AG04449 (cell line): Measurements from ENCODE around the gene TRPV3.

ENCODE experiments used
- CTCF ChIA-PET: fragments of 350-600 bp; formaldehyde crosslinking; extraction: SDS; loops from one replicate; lab custom pipeline; 2021; ENCODE audit warnings: antibody characterized with exemption; lab: Yijun Ruan, JAX
- POLR2A ChIA-PET: fragments of 400-600, 350-600 bp; formaldehyde crosslinking; extraction: SDS; loops from one replicate; lab custom pipeline; 2020; ENCODE audit warnings: antibody characterized with exemption, inconsistent platforms; lab: Yijun Ruan, JAX
- DNase-seq: peaks from one replicate; pipeline ENCODE4 v3.0.0-alpha.2; 2010; ENCODE audit warnings: low read depth, low spot score
- H3K4me3 ChIP-seq: 2 replicates; pipeline ENCODE4 v1.5.1; 2011; ENCODE audit warnings: low read depth, mild to moderate bottlenecking, control low read depth, low read length
- TF ChIP-seq, protein P1 (sequence below): IDR thresholded peaks from one replicate; pipeline ENCODE4 v1.5.1; 2011; ENCODE audit warnings: mild to moderate bottlenecking, moderate library complexity, low read length, control low read depth, inconsistent platforms; ENCODE audit not compliant: insufficient read depth; ENCODE audit errors: missing control alignments

TRPV3 gene

DNA sequence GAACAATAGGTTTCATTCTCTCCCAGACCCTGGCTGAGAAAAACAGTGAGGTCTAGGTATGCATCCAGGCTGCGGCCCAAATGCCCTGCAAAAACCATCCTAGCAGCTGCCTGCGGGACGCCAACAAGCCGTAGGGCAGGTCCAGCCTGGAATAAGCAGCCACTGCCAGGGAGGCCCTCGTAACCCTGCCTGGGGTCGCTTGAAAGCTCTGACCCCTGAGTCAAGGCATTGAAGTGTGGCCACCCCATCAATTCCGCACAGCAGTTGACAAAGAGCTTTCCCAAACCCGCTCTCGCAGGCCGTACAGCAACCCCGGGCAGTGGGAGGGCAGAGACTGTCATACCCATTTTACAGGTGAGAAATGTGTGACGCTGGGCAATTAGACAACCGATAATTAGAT, 40.5 kb upstream of the TRPV3 start:
- ChIA-PET POLR2A (no interaction called here), CTCF (interaction anchor here (1.6 kb wide), 1 partner anchor 13 kb away, joined by 5 read pairs; no protein-coding TSS in a partner anchor)
- DNase-seq: no peak
- TF ChIP-seq, protein P1, sequence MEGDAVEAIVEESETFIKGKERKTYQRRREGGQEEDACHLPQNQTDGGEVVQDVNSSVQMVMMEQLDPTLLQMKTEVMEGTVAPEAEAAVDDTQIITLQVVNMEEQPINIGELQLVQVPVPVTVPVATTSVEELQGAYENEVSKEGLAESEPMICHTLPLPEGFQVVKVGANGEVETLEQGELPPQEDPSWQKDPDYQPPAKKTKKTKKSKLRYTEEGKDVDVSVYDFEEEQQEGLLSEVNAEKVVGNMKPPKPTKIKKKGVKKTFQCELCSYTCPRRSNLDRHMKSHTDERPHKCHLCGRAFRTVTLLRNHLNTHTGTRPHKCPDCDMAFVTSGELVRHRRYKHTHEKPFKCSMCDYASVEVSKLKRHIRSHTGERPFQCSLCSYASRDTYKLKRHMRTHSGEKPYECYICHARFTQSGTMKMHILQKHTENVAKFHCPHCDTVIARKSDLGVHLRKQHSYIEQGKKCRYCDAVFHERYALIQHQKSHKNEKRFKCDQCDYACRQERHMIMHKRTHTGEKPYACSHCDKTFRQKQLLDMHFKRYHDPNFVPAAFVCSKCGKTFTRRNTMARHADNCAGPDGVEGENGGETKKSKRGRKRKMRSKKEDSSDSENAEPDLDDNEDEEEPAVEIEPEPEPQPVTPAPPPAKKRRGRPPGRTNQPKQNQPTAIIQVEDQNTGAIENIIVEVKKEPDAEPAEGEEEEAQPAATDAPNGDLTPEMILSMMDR: no peak
- no peak overlapping the region for H3K4me3 ChIP-seq

DNA sequence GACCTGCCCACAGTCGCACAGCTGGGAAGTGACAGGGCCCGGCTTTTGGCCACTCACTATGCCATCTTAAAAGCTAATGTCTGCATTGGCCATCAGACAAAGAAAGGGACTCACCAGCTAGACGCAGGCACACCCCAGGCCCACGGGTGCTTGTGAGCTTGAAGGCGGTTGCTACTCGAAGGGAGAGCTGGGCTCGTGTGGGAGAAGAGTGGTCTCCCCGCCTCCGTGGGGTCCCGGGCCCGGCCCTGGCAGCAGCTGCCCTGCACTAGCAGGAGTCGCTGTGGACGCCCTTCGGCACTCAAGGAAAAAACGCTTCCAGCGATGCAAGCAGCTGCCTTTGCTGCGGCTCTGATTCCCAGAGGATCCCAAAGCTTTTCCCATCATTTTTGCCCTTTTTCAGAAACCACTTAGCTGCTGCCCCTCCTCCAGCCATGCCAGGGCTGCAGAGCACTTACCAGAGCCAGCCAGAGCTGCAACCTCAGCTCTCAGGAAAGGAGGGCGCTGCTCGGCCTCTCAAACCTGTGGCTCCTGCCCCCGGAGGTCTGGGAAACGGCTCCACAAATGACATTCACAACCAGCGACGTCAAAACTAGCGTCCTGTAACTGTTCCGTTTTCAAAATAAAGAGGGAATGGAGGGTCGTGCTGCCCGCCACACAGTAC, 39.3 kb upstream of the TRPV3 start:
- no peak overlapping the region for H3K4me3 ChIP-seq

DNA sequence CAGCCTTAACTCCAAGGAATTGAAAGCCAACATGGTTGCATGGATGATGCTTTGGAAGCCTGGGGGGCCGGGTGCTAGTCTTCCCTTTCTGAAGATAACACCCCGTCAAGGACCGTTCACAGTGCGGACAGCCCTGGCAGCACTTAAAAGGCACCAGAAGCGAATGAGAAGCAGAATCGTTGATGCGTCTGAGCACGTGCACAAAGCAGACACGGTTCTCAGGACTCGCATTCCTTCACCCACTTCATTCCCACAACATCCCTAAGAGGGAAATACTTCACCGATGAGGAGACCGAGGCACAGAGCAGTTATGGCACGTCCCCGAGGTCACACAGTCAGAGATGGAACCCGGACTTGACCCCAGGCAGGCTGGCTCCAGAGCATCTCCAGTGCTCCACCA, 37.4 kb upstream of the TRPV3 start:
- ChIA-PET CTCF (no interaction called here), POLR2A (no interaction called here)
- TF ChIP-seq, protein P1: no peak
- H3K4me3 ChIP-seq: no peak overlapping the region
- DNase-seq: no peak

More for the DNA sequence above, 39.3 kb upstream of the TRPV3 start:
- POLR2A ChIA-PET: no interaction called here
- CTCF ChIA-PET: interaction anchor here (1.6 kb wide), 1 partner anchor 14 kb away, joined by 5 read pairs; no protein-coding TSS in a partner anchor
- TF ChIP-seq, protein P1: no peak
- no peak for DNase-seq

DNA sequence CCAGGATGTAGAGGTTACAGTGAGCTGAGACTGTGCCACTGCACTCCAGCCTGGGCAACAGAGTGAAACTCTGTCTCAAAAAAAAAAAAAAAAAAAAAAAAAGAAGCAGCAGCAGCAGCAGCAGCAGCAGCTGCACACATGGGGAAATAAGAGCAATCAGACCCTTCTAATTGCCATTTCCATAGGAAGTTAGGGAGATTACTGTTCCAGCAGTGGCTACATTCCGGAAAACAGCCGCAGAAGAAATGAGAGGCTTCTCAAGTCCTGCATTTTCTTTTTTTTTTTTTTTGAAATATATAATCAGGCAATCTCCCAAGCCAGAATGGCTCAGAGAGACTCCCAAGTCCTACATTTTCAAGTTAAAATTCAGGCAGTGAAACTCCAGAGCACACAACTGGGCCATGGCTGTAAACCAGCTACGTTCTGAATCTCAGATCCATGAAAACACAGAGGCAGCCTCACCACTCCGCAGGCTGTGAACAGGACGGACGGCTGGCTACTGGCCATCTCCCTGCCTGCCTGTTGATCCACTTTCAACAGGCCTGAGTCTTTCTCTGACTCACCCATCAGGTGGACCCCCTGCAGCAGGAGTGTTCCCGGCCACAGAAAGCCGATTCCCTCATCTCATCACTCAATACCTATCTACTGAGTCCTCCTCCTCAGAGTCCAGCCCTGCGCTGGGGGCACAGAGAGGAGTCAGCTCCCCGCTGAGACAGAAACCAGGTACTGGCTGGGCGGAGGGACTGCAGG, 36.6 kb upstream of the TRPV3 start:
- no peak for DNase-seq
- TF ChIP-seq, protein P1: no peak
- POLR2A ChIA-PET: no interaction called here
- H3K4me3 ChIP-seq: no peak overlapping the region
- CTCF ChIA-PET: interaction anchor here (0.8 kb wide), 1 partner anchor 13 kb away, joined by 3 read pairs; no protein-coding TSS in a partner anchor

DNA sequence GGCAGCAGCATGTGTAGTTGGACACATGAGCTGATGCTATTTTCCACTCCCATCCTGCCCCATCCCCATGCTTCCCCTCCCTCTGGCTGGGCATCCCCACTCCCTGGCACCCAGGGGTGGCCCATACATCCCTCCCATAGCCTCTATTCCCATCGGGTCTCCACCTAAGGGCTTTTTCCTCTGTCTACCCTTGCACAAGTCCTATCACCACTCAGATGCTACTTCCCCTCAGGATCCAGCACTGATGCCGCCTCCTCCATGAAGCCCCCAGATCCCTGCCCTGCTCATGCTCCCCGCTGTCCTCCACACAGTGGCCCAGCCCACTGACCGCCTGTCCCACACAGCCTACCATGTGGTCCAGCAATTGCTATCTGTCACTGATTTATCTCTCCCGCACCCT, 35.8 kb upstream of the TRPV3 start:
- CTCF ChIA-PET: interaction anchor here (0.8 kb wide), 1 partner anchor 12 kb away, joined by 3 read pairs; no protein-coding TSS in a partner anchor
- TF ChIP-seq, protein P1: no peak
- no peak for DNase-seq
- H3K4me3 ChIP-seq: no peak overlapping the region
- POLR2A ChIA-PET: no interaction called here
